ENCODE data around the gene PLA2G4E. TPM values are rescaled to one million over a fixed set of nuclear protein-coding genes. Genes with fewer than 3 reads are reported as not detected.

Gene PLA2G4E
- total RNA-seq, 1 experiment from 2014 or later, result not detected

DNA sequence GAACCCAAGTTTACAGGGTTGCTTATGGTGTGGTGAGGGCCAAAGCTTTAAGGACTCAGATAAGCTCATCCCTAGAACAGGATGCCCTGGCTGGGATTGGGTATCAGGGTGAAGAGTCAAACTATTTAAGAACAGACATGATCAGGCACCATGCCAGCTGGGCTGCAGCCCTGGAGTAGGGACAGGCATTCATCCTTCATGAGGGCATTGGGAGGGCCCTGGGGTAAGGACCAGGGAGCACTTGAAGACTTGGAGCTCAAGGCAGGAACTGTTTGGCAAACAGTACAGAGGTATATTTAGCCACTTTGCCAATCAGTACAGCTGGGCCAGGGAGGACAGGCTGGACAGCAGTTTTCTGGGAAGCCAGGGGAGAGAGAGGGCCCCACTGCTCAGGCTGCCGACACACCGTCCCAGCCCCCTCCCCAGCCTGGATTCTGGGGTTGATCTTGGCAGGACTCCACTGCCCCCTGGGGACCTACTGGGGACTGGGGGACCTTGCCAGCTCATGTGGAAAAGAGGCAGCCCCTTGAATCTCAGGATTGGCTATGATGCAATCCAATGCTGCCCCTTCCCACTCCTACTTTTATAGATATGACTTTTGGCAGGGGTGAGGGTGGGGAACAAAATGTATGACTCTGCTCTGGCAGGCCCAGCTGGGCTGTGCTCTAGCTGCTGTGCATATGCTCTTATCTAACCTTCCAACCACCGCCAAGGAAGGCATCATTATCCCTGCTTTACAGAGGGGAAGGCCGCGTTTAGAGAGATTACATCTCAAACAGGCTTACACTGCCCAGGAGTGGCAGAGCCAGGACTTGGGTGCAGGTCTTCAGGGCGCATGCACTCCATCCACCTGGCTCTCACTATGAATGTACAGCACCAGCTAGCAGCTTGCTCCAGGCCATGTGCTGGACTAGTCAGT is 2.3 kb downstream of the PLA2G4E start:
- DNase-seq (ENCODE audit: low read depth), result no peak

DNA sequence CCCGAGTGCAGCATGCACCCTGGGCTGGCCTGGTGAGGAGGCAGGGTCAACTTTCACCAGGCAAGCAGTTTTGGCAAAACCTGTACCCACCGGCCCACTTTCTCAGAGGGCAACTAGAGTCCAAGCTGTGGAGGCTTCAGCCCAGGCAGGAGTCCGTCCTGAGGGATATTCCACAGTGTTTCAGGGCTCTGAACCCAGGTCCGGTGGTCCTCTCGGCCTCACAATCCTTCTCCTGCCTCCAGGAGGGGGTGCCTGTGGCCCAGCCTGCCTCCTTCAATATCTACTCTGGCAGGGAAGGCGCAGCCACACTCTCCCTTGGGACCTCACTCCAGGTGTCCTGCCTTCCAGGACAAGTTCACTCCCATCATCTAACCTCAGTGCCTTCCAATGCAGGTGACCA is 3.9 kb downstream of the PLA2G4E start:
- DNase-seq (ENCODE audit: low read depth), result no peak

DNA sequence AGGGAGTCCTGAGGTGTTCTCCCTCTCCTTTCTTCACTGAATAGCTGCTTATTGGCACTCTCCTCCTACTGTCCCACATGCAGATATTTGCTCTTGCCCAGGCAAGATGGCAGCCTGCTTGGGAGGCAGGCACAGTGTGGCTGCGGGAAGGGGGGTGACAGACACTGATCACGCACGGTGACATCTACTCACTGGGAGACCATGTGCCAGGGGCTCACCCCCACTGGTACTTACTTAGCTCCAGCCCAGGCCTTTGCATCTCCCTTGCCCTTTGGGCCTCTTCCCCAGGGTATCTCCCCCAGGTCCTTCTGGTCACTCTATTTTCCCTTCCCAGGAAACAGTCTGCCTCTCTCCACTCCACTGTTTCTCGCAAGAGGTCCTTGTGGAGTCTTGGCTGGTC is 6.4 kb downstream of the PLA2G4E start:
- no peak for DNase-seq (ENCODE audit: low read depth)

DNA sequence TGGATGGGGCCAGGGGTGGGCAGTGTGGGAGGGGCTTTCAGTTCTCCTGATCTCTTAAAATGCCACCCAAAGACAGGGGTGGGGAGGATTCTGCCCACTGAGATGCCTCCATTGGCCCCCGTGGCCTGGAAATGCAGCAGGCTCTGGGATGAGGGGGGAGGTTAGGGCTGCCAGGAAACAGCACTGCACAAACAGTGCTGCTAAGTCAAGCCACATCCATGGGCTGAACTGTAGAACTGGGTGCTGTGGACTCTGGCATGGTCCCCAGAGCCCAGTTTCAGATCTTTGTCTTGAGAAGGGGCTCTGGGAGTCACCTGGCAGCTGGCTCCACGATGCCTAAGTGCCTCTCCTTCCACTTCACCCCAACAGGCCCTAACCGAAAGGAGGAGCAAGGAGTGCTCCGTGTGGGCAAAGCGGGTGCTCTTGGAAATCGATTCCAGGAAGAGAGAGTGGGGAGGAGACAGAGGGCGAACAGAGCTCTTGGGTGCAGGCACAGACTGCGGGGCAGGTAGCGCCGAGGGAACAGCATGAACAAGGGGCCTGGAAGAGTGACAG is 7.8 kb downstream of the PLA2G4E start:
- no peak for DNase-seq (ENCODE audit: low read depth)

DNA sequence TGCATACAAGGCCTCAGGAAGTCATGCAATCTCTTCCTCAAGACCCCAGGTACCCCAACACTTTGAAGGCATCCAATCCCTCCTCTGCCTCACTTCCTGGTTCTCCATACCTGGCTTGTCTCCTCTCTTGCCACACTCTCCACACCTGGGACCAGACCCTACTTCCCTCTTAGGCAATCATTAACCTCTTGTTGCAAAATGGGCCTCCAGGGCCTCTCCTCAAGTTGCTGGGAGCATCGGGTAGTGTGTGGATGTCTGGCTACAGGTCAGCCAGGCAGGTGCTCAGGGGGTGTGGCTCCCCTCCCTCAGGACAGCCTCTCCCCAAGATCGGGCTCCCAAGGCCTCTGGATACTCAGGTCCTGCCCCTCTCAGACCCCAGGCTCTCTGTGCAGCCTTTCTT is 8.6 kb downstream of the PLA2G4E start:
- no peak for DNase-seq (ENCODE audit: low read depth)

DNA sequence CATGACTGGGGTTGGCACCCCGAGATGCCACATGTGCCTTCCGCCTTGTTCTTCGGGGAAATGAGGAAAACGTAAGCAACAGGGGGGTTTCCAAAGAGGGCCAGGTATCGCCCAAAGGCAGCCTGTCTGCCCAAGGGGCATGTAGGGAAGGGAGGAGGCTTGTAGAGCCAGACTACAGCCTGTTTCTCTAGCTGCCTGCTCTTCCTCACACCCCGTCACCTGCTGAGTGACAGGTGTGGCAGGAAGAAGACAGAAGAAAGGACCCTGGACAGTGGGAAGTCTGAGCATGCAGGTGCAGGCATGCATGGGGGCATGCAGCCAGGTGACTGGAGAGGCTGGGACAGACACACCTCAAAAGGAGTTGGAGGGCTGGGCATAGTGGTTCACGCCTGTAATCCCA is 9.8 kb downstream of the PLA2G4E start:
- DNase-seq (ENCODE audit: low read depth), result no peak

DNA sequence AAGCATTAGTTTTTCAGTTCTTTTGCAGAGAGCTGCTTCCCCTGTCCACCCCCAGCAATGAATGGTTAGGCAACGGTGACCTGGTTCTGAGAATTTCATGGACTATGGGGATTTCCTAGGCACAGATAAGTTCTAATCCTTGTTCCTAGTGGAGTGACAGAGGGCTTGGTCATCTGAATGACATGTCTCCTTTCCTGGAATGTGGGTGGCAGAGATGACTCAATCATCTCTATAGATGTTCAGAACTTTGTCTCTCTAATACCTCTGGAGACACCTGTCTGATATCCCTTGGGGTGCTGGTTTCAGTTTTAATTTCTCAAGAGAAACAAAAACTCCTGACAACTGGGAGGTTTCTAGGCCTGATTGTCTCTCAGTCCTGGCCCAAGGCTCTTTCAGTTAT is 10.4 kb downstream of the PLA2G4E start:
- DNase-seq (ENCODE audit: low read depth), result peak; percentile 29

DNA sequence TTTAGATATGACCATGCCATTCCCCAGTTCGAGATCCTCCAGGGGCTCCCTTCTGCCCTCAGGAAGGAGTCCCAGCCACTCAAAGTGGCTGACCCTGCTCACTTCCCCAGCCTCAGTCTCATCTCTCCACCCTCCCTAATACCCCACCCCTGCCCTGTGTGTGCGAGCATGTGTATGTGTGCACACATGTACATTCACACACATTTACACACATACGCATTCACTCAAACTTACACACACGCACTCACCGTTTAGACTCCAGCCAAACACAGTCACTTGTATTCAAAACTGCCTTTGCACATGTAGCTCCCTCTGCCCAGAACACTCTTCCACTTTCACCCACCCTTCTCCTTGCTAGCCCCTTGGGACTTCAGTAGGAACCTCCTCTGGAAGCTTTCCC is 11.4 kb downstream of the PLA2G4E start:
- DNase-seq (ENCODE audit: low read depth), result no peak

DNA sequence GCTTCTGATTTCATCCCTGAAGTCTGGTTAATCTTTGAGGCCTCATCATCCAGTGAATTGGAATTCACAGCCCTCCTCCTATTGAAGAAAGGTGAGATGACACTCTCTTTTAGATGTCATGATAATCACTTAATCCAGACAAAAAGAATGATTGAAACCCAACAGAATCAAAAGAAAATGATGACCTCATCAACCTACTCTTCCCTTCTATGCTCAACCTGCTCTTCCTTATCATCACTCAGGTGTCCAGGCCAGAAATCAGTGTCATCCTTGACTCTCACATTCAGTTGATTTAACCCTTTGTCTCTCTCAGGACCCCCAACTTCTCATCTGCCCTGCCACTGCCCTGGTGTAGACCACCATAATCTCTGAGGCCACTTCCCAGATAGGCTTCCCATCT is 11.8 kb downstream of the PLA2G4E start:
- DNase-seq (ENCODE audit: low read depth), result no peak

DNA sequence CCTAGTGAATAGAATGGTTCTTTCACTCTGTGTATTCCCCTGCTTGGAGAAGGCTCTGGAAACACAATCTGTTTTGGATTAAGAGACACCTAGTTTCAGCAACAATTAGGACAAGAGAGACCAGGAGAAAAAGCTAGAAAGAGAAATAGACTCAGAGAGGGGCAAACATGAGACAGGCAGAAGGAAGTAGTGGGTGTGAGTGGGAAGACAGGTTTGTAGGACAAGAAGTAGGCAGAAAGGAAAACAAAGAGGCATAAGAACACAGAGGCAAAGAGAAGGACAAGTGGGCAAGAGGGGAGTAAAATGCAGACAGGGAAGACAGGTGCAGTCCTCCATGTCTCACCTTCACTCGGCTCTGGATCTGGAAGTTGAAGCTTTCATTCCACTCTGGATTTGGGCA is 13.5 kb downstream of the PLA2G4E start:
- no peak for DNase-seq (ENCODE audit: low read depth)

DNA sequence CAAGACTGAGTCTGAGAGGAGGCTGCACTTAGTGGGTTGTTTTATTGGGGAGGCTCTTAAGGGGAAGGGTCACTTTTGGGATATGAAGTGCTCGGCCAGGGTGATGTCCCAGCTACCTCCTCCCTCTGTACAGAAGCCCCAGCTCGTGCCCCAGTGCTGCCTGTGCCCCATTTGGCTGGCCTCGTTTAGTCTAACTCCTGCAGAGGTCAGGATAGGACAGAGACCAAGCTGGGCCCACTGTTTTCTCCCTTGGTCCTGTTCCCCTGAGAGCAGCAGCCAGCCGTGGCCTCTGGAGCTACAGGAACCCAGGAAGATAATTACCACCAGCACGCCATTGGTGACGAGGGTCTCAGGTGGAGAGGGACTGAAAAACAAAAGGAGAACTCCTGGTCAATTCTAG is 18.5 kb downstream of the PLA2G4E start:
- DNase-seq (ENCODE audit: low read depth), result no peak

DNA sequence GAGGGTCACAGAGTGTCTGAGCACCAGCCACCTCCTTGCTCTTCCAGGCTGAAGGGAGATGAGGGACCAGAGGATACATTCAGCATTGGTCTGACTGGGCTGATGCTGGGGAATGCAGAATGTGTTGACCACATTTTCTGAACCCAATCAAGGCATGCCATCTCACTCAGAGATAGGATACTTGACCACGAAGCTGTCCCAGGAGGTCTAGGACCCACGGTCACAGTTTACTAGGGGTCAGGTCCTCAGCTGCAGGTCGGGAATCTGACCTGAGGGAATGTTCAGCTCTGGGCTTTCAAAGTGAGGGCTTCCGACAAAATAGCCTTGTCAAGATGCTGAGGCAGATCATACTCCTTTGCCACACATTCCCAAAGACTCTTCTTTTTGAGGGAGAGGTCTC is 19.6 kb downstream of the PLA2G4E start:
- no peak for DNase-seq (ENCODE audit: low read depth)

DNA sequence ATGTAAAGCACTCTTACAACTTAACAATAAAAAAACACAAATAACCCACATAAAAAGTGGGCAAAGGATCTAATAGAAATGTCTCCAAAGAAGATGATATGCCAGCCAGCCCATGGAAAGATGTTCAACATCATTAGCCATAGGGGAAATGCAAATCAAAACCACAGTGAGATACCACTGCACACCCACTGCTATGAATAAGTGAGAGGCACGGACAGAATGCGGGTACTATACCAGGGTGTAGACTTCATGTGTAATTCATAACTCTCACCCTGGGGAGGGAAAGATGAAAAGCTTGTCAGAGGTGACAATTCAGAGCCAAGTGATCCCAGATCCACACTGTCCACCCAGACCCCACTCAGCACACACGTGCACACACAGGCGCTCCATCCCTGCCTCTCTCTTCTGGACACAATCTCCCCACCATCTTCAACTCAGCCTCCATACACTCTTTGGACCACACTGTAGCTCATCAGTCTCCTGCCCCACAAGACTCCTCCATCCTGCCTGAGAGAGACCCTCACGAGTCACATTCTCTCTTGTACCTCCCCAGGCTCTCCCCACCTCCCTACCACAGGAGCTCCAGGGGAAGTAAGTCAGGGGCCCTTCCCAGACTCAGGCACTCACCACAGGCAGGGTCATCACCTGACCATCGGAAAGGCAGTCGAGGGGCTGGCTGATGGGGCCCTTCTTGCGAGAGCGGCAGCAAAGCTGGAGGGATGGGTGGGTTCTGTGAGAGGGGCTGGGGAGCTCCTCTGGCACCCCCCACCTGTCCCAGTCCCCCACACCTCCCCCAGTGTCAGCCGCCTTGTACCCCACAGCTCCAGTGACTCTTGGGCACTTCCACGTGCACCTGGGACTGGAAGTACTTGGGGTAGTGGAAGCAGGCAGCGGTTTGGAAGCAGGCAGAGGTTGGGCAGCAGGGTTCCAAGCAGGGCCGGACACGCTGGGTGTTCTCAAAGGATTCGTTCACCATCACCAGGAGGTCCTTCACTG is 21.3 kb downstream of the PLA2G4E start:
- DNase-seq (ENCODE audit: low read depth), result no peak

DNA sequence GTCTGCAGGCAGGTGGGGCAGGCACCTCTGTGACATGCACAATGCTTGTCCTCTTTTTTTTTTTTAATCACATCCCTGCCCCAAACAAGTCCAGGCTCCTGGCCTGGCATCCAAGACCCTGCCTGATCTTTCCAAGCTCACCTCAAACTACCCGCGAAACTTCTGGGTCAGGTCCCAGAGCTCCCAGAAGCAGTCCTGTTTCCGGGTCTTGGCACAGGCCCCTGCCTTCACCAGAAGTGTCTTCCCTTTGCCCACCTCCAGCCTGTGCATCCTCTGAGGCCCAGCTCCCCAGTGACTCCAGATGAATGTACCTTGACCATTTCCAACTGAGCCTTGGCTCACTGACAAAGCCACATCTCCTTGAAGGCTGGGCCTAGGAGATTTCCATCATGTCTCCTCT is 23.0 kb downstream of the PLA2G4E start:
- no peak for DNase-seq (ENCODE audit: low read depth)

DNA sequence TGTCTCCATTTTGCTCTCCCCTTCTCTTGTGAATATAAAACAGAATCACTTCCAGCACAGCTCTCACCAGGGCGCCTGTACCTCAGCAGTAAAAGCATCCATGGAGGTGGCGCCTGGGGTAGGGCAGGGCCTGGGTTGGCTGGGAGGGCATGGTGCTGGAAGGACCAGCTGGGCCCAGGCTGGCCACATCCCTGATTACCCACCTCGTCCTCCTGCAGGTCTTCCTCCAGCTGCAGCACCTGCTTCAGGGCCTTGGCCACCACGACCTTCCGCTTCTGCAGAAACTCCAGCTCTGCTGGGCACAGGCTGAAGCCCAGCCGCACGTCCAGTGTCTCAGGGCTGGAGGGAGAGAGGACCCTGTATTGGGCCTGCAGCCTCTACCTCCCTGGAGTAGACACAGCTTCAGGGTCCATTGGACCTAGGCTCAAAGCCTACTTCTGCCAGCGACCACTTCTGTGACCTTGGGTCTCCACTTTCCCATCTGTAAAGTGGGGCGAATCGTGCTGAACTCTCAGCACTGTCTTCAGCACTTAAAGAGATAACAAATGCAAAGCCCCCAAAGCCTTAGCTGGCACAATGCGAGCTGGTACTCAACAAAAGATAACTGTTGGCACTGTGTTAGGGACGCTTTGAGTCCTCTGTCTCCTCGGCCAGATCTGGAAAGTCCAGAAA is 23.8 kb downstream of the PLA2G4E start:
- no peak for DNase-seq (ENCODE audit: low read depth)

DNA sequence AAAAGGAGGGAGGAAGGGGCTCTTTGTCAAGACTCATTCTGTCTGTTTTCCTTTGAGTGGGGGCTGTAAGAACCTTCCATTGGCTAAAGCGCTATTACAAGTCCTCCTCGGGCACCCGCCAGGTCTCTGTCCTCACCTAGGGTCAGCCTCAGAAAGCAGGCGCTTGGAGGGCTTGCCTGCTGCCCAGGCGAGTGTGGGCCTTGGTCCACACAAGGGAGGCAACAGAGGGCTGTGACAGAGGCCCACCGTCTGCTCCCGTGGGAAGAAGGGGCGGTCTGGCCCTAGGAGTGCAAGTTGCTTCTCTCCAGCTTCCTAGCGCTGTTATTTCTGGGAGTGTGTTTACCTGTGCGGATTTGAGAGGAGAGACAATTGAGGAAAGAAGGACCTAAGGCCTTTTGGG is 24.5 kb downstream of the PLA2G4E start:
- DNase-seq (ENCODE audit: low read depth), result no peak

DNA sequence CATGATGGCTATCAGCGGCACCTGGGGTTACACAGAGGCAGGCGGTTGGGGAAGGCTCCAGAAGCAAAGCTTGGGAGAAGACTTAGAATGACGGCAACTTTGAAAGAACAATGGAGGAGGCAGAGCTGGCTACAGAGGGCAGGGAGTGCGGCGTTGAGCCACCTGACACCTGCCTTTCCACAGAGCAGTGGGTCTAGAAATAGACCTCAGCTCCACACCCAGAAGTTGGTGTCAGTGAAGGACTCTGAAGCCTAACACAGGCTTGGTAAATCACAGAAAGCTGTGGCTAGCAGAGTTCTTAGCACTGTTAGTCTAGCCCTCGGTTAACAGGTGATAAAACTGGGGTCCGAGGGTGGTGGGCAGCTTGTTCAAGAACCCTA is 25.4 kb downstream of the PLA2G4E start:
- DNase-seq (ENCODE audit: low read depth), result no peak

DNA sequence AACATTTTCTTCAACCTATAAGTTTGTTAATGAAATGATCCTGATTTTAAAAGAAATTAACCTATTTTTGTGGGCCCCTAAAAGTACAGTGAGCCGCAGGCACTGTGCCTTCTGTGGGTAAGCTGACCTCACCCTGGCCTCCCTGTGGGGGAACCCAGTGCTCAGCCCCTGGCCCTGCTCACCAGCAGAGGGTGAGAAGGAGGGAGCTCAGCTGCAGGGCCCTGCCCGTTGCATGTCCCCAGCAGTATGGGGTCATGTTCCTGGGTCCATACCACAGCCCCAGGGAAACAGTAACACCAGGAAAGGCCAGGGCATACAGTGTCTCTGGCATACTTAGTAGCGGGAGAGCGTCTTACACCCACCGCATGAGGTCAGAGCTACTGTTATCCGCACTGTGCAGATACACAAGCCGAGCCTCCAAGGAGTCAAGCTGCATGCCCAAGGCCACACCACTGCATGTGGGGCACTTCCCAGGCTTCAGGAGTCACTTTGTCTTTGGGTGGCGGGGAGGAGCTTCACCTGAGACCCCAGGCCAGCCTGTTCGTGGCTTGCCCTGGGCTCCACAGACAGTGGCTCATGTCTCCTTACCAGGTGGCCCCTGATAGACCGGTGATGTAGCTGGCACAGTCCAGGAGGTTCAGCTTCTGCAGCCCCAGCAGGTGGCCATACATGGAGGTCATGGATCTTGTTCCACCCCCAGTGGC is 25.9 kb downstream of the PLA2G4E start:
- no peak for DNase-seq (ENCODE audit: low read depth)

DNA sequence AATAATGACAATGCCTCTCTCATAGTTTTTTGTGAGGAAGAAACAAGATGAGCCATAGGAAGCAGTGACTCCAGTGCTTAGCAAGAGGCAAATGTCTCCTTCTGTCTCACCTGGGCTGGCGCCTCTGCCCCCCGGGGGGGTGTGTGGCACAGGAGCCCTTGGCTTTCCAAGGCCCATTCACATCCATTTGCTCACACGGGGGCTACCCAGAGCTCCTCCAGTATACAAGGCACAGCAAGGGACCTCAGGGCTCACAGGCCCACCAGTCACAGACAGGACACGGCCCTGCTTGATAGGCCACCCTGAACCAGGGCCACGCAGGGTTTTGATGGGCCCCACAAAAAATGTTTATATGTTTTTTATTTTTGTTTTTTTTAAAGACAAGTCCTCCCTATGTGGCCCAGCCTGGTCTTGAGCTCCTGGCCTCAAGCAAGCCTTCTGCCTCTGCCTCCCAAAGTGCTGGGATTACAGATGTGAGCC is 26.6 kb downstream of the PLA2G4E start:
- no peak for DNase-seq (ENCODE audit: low read depth)

DNA sequence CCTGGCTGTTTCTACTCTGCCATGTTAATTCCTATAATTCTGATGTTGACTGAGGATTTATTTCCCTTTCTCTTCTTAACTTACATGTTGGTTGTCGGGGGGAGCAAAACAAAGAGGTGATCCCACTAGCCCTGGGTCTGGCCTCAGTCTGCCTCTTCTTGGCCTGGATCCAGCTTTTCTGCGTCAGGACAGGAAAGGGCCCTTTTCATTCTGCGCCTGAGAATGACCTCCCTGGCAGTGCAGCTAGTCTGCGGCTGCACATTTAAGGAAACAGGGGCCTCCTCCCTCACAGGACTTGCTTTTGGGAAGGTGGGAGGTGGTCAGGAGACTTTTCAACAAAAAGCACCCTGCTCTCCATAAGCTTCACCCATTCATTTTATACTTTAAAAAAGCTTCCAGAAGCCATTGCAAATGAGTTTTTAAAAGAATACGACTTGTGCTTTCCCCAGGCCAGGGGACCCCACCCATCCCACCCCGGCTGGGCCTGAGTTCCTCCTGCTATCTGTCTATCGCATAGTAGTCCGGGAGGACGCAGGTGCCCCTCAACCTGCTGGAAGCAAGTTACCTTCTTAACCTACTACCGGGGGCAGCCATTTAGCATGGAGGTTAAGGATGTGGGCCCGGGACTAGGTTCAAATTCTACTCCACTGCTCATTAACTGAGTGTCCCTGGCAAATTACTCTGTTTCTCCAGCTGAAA is 27.2 kb downstream of the PLA2G4E start:
- no peak for DNase-seq (ENCODE audit: low read depth)
